CD4-positive, alpha-beta T cell (primary cell): ENCODE results near the gene PLSCR1. TPM values are rescaled to one million over a fixed set of nuclear protein-coding genes. Genes with fewer than 3 reads are reported as not detected.

Source experiments
- ATAC-seq: fragments of 200-7000 bp; cut with Tn5 transposase; one replicate; pipeline ENCODE4 v1.10.0; 2022; ENCODE audit warnings: mild to moderate bottlenecking; ENCODE audit not compliant: poor library complexity
- CTCF ChIA-PET: fragments of 350-600 bp; sonication (Branson Sonifier 250); formaldehyde crosslinking; loops from one replicate; lab custom pipeline; 2021; ENCODE audit warnings: antibody characterized with exemption, inconsistent platforms; lab: Charles Lee
- POLR2A ChIA-PET: fragments of 350-600 bp; sonication (Branson Sonifier 250); formaldehyde crosslinking; loops from one replicate; lab custom pipeline; 2021; ENCODE audit warnings: antibody characterized with exemption, inconsistent platforms; lab: Charles Lee
- DNase-seq, 14 experiments: peaks; one replicate each; pipeline ENCODE4 v3.0.0-alpha.2; 2013 to 2020; ENCODE audit warnings: mixed read lengths in 2 of 14
- H3K27ac ChIP-seq, 2 donors: one replicate each; pipeline versions ENCODE4 v1.5.1 to v1.7.0; 2013; ENCODE audit warnings: low read length in 2 of 2, low read depth in 1 of 2, mild to moderate bottlenecking in 1 of 2
- H3K27me3 ChIP-seq, 2 experiments: 1 replicate in 1 of 2; 2 replicates in 1 of 2; pipeline versions ENCODE4 v1.6.1 to v1.7.0; 2013; ENCODE audit warnings: low read length in 2 of 2, control low read depth in 1 of 2, mild to moderate bottlenecking in 1 of 2, moderate library complexity in 1 of 2; ENCODE audit not compliant: insufficient read depth in 2 of 2, control insufficient read depth in 1 of 2
- H3K36me3 ChIP-seq: one replicate; pipeline ENCODE4 v1.6.1; 2013; ENCODE audit warnings: low read length, control low read depth; ENCODE audit not compliant: insufficient read depth
- H3K4me1 ChIP-seq: one replicate; pipeline ENCODE4 v1.6.1; 2013; ENCODE audit warnings: low read length, control low read depth; ENCODE audit not compliant: insufficient read depth
- H3K4me3 ChIP-seq: one replicate; pipeline ENCODE4 v1.5.1; 2013; ENCODE audit warnings: mild to moderate bottlenecking, low read length, moderate library complexity
- H3K9me3 ChIP-seq, 2 experiments: 1 replicate in 1 of 2; 2 replicates in 1 of 2; pipeline versions ENCODE4 v1.6.1 to v1.7.0; 2013; ENCODE audit warnings: low read length in 2 of 2, mild to moderate bottlenecking in 2 of 2, control low read depth in 1 of 2, moderate library complexity in 1 of 2; ENCODE audit not compliant: control insufficient read depth in 1 of 2, insufficient read depth in 1 of 2
- H3K27ac Mint-ChIP-seq: one replicate; pipeline ENCODE4 v1.8.0; 2020; ENCODE audit warnings: mixed read lengths
- H3K27me3 Mint-ChIP-seq: one replicate; pipeline ENCODE4 v1.8.0; 2021; ENCODE audit warnings: mixed read lengths
- H3K36me3 Mint-ChIP-seq: one replicate; pipeline ENCODE4 v1.8.0; 2021; ENCODE audit warnings: low read depth, mixed read lengths
- H3K4me1 Mint-ChIP-seq: one replicate; pipeline ENCODE4 v1.8.0; 2021; ENCODE audit warnings: low read depth, mixed read lengths
- H3K4me3 Mint-ChIP-seq: one replicate; pipeline ENCODE4 v1.8.0; 2020; ENCODE audit warnings: mild to moderate bottlenecking, mixed read lengths
- H3K9me3 Mint-ChIP-seq: one replicate; pipeline ENCODE4 v1.8.0; 2020; ENCODE audit warnings: mixed read lengths
- intact Hi-C, 2 experiments: fragments of 100-400 bp; cut with DNase I in 1 of 2; cut with micrococcal nuclease in 1 of 2; formaldehyde crosslinking; loops; one replicate each; pipeline versions ENCODE4 v1.15.1 to v1.9.0; 2023 to 2025; cut with DNase I, micrococcal nuclease
- polyA plus RNA-seq, 2 donors: library from polyadenylated mRNA; unstranded; fragments of 120-200 nt; gene quantifications; one replicate each; pipeline ENCODE4 v1.2.1, GENCODE V29; 2013
- total RNA-seq, 174 experiments: library from RNA in 2 of 174; stranded (reverse) in 2 of 174; gene quantifications; one replicate each; pipeline ENCODE4 v1.2.3 and lab custom pipeline; 2021 to 2026
- TF ChIP-seq, protein P1 (sequence below): fragments of 200-600 bp; IDR thresholded peaks from one replicate; pipeline ENCODE4 v1.8.0; 2022; ENCODE audit warnings: antibody characterized with exemption, mild to moderate bottlenecking

The PLSCR1 gene, protein sequence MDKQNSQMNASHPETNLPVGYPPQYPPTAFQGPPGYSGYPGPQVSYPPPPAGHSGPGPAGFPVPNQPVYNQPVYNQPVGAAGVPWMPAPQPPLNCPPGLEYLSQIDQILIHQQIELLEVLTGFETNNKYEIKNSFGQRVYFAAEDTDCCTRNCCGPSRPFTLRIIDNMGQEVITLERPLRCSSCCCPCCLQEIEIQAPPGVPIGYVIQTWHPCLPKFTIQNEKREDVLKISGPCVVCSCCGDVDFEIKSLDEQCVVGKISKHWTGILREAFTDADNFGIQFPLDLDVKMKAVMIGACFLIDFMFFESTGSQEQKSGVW
- total RNA-seq (1 to 10 TPM; 8.2 to 8.3 TPM), total RNA-seq (lab: John Stamatoyannopoulos, UW) (7.4 to 121 (median 16.4) reads per million in 172 experiments)
- 26.6 TPM for polyA plus RNA-seq (2013, experiment 1 of 2)
- polyA plus RNA-seq (2013, experiment 2 of 2) = 23.9 TPM

DNA sequence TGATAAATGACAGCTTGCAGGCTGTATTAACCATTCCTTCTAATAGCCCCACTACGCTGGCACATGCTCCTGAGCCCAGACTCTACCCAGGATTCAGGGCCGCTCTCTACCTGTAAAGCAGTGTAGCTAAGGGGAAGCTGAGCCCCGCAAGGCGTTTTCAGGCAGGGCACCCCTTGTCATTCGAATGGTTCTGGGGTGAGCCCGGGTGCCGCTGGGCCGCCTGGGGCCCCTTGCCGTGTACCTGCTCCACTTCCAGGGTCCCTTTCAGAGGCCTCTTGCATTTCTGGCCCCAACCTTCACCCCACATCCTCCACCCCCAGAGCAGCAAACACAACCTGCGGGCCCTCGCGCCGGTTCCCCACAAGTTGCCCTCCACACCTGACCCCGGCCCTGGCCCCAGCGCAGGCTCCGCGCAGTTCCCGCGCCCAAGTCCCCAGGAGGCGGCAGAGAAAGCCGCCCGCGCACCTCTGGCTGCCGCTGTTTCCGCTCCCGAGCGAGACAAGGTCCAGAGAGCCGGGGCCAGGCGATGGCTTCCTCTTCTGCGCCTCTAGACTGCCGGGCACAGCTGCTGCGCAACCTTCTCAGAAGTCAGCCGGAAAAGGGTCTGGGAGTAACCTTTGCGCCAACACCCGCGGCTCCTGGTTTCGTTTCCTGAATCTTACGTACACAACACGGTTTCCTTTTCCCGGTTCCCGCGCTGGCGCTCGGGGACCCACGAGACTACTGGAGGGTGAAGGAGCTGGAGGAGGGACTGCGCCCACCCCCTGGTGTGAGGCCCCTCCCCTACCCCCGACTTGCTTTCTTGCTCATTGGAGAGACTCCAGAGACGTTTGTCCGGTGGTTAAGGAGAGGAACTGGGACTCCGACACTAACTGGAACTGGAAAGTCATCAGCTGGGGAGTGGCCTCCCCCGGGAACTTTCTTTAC lies at the start of gene PLSCR1:
TSS of gene PLSCR1 (minus strand) at position 606 of the 927 bp plus-strand sequence. CDS start 8,055 bp downstream, outside the sequence.
- Mint-ChIP-seq H3K27ac (peak within 1 kb of the TSS; percentile 78), H3K9me3 (no peaks in the 10 kb centered on the region), H3K27me3 (no peaks in the 10 kb centered on the region), H3K4me1 (peaks cover 65% of the 10 kb centered on the region), H3K36me3 (peaks cover 9% of the 10 kb centered on the region), H3K4me3 (peak within 1 kb of the TSS; percentile 95)
- ATAC-seq (peak; percentile 75), DNase-seq (peak; percentile 23 to 87 (median 50))
- intact Hi-C loops = loop anchor here in 1 of 2 experiments (5.0 kb wide), 1 partner anchor 77 kb away; the partner anchor contains the start of gene PLSCR2
- Histone ChIP-seq H3K4me3 (peak within 1 kb of the TSS; percentile 83), H3K9me3 (no peaks in the 10 kb centered on the region), H3K36me3 (no peaks in the 10 kb centered on the region), H3K4me1 (peaks cover 8% of the 10 kb centered on the region), H3K27ac (peak within 1 kb of the TSS in 1 of 2 donors; percentile 56), H3K27me3 (no peaks in the 10 kb centered on the region)
- CTCF ChIA-PET = interaction anchor here (1.0 kb wide), 1 partner anchor 355 kb away, joined by 3 read pairs; no protein-coding TSS in a partner anchor
- TF ChIP-seq, protein P1, sequence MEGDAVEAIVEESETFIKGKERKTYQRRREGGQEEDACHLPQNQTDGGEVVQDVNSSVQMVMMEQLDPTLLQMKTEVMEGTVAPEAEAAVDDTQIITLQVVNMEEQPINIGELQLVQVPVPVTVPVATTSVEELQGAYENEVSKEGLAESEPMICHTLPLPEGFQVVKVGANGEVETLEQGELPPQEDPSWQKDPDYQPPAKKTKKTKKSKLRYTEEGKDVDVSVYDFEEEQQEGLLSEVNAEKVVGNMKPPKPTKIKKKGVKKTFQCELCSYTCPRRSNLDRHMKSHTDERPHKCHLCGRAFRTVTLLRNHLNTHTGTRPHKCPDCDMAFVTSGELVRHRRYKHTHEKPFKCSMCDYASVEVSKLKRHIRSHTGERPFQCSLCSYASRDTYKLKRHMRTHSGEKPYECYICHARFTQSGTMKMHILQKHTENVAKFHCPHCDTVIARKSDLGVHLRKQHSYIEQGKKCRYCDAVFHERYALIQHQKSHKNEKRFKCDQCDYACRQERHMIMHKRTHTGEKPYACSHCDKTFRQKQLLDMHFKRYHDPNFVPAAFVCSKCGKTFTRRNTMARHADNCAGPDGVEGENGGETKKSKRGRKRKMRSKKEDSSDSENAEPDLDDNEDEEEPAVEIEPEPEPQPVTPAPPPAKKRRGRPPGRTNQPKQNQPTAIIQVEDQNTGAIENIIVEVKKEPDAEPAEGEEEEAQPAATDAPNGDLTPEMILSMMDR = no peak
- POLR2A ChIA-PET = interaction anchor here (0.9 to 2.9 kb wide), 5 partner anchors 10 to 75 kb away, joined by 3 to 28 read pairs (median 3); partner anchors contain the start of gene PLSCR2

DNA sequence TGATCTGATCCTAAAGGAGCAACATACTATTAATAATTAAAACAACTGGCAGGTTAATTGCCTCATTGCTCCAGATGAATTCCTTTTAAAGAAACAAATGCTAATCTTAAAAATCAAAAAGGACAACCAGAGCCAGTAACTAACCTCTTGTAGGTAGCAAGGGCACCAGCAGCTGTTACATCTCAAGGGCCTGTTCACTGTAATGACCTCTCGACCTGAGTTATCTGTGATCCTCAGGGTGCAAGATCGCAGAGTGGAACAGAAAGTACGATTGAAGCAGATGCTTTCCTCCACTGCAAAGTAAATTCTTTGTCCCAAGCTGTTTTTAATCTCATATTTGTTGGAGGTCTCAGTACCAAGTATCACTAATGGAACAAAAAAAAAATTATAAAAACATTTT lies 49.4 kb upstream of the PLSCR1 start:
- Mint-ChIP-seq H3K4me3 (no peak overlapping the region), H3K4me1 (no peaks in the 10 kb centered on the region), H3K36me3 (no peaks in the 10 kb centered on the region), H3K27me3 (no peaks in the 10 kb centered on the region), H3K27ac (no peak overlapping the region), H3K9me3 (no peaks in the 10 kb centered on the region)
- TF ChIP-seq, protein P1 = no peak
- Histone ChIP-seq H3K36me3 (no peaks in the 10 kb centered on the region), H3K4me3 (no peak overlapping the region), H3K9me3 (no peaks in the 10 kb centered on the region), H3K27ac (no peak overlapping the region), H3K27me3 (no peaks in the 10 kb centered on the region), H3K4me1 (no peaks in the 10 kb centered on the region)
- DNase-seq = no peak
- ATAC-seq = no peak
- POLR2A ChIA-PET = no interaction called here
- CTCF ChIA-PET = no interaction called here
- intact Hi-C loops = no loop called here

DNA sequence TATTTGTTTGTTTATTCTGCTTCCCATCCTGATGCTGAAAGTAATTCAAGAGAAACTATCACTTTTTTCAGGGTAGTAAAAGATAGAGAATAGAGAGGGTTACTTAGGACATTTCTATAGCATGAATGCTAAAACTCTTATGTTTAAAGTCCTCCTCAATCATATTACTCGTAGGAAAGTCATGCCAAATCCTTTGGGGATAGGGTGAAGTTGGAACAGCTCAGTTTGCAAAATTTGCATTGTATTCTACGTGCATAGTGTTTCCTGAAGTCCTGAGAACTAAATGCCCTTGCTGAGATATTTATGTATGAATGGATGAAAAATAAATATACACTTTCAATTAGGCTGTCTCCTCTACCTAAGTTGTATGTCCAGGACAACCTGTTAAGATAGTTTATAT lies 46.1 kb upstream of the PLSCR1 start:
- Mint-ChIP-seq H3K27ac (no peak overlapping the region), H3K9me3 (no peaks in the 10 kb centered on the region), H3K36me3 (no peaks in the 10 kb centered on the region), H3K4me3 (no peak overlapping the region), H3K27me3 (peaks cover 4% of the 10 kb centered on the region), H3K4me1 (no peaks in the 10 kb centered on the region)
- H3K27ac ChIP-seq = no peak overlapping the region
- no peaks in the 10 kb centered on the region for H3K27me3 ChIP-seq
- TF ChIP-seq, protein P1 = no peak
- ATAC-seq = no peak
- POLR2A ChIA-PET = no interaction called here
- intact Hi-C loops = no loop called here
- CTCF ChIA-PET = no interaction called here
- DNase-seq = no peak
- H3K9me3 ChIP-seq = no peaks in the 10 kb centered on the region
- H3K4me3 ChIP-seq = no peak overlapping the region
- H3K36me3 ChIP-seq = no peaks in the 10 kb centered on the region
- H3K4me1 ChIP-seq = no peaks in the 10 kb centered on the region
